Left kidney (tissue), 2 donors: ENCODE results near the gene PLEKHG4B. TPM values are rescaled to one million over a fixed set of nuclear protein-coding genes. Genes with fewer than 3 reads are reported as not detected.
"Not testable (repeated sequence)": the region's sequence is repeated elsewhere in the genome, so short reads cannot be mapped to it uniquely, and the experiment has no call there.

ENCODE experiments used
- DNase-seq: peaks from one replicate; pipeline ENCODE4 v3.0.0-alpha.2; 2013
- polyA plus RNA-seq: library from polyadenylated mRNA; unstranded; fragments of 120-200 nt; gene quantifications from one replicate; pipeline ENCODE4 v1.2.1, GENCODE V29; 2013; ENCODE audit not compliant: insufficient read length

Gene PLEKHG4B
- polyA plus RNA-seq, 1 donor: 15.0 TPM

GRCh38 chr5:94113-94892 is 2.3 kb downstream of the PLEKHG4B start:
- DNase-seq: no peak

GRCh38 chr5:95241-95980 is 3.4 kb downstream of the PLEKHG4B start:
- no peak for DNase-seq

- no peak for DNase-seq
Measured at GRCh38 chr5:96976-97660, 5.2 kb downstream of the PLEKHG4B start.

DNA sequence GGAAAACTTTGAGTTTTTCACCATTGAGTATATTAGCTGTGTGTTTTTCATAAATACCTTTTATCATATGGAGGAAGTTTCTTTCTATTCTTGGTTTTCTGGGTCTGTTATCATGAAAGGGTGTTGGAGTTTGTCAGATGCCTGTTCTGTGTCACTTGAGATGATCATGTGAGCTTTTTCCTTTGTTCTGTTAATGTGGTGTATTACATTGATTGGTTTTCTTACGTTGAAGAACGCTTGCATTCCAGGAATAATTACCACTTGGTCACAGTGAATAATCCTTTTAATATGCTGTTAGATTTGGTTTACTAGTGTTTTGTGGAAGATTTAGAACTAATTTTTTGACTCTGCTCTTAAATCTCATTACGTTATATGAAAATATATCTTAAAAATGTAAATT is 7.8 kb downstream of the PLEKHG4B start:
- no peak for DNase-seq

- DNase-seq: no peak
Measured at GRCh38 chr5:102411-103043, 10.6 kb downstream of the PLEKHG4B start.

GRCh38 chr5:104106-104505 is 12.1 kb downstream of the PLEKHG4B start:
- DNase-seq: not testable (repeated sequence)

- no peak for DNase-seq
Measured at GRCh38 chr5:104778-105296, 12.9 kb downstream of the PLEKHG4B start.

GRCh38 chr5:105504-106070 is 13.6 kb downstream of the PLEKHG4B start:
- no peak for DNase-seq

GRCh38 chr5:106587-106986 is 14.6 kb downstream of the PLEKHG4B start:
- DNase-seq: no peak

- no peak for DNase-seq
Measured at GRCh38 chr5:107526-107925, 15.6 kb downstream of the PLEKHG4B start.

- no peak for DNase-seq
Measured at GRCh38 chr5:109826-110225, 17.9 kb downstream of the PLEKHG4B start.

DNA sequence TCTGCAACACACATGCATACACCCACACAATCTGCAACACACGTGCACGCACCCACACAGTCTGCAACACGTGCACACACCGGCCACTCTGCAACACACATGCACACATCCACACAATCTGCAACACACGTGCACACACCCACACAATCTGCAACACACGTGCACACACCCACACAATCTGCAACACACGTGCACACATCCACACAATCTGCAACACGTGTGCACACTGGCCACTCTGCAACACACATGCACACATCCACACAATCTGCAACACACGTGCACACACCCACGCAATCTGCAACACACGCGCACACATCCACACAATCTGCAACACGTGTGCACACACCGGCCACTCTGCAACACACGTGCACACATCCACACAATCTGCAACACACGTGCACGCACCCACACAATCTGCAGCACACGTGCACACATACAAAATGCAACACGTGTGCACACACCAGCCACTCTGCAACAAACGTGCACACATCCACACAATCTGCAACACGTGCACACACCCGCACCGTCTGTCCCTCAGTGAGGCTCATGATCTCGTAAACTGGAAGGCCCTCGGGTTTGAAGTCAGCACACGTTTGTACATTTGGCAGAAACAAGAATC is 18.4 kb downstream of the PLEKHG4B start:
- DNase-seq: no peak

- DNase-seq: no peak
Measured at GRCh38 chr5:111171-111570, 19.2 kb downstream of the PLEKHG4B start.

GRCh38 chr5:119486-120097 is 27.6 kb downstream of the PLEKHG4B start:
- no peak for DNase-seq

DNA sequence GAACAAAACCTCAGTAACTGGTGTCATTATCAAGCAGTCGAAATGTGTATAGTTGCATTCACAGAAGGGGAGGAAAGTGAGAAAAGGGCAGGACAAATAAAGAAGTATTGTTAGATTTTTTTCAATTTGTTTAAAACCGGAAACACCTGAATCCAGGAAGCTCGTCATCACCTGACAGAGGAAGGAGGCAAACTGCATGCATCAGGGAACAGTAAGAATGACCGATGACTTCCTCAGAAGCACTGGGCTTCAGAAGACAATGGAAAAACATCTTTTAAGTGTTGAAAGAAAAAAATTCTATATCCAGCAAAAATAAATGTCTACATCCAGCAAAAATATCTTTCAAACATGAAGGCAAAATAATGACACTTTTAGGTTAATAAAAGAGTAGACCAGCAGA is 29.5 kb downstream of the PLEKHG4B start:
- DNase-seq: no peak

DNA sequence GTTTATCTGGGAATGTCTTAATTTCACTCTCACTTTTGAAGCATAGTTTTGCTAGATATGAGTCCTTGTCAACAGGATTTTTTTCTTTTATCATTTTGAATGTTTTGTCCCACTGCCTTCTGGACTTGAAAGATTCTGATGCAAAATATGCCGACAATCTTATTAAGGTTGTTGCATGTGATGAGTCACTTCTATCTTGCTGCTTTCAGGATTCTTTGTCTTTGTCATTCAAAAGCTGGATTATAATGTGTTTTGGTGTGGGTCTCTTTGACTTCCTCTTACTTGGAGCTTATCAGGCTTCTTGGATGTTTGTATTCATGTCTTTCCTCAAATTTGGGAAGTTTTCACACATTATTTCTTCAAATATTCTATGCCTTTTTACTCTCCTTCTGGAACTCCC is 33.8 kb downstream of the PLEKHG4B start:
- no peak for DNase-seq

DNA sequence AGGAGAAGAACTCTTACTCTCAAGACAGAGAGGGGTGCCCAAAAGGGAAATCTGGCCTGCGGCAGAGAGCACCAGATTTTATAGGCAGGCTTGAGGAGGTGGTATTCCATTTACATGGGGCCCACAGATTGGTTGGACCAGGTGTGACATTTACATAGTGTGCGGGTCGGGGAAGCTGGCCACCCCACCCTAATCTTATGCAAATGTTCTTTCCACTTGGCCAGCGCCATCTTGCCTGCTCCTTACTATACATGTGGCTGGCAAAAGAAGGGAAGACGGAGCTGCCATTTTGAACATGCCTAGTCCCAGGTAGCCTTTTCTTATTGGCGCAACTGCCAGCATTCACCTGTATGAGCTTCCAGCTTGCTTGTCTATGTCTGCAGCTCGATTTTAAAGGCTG is 34.8 kb downstream of the PLEKHG4B start:
- DNase-seq: no peak

DNA sequence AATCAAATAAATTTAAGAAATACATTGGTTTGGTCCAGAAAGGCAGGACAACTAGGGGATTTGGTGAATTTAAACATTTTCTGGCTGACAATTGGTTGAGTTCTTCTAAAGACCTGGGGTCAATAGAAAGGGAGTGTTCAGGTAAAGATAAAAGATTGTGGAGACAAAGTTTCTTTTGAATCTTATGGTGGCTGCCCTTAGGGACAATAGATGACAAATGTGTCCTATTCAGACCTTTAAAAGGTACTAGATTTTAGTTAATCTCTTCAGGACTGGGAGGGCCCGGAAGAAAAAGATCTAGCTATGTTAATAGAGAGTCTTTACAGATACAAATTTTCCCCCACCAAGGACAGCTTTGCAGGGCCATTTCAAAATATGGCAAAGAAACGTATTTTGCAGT is 35.9 kb downstream of the PLEKHG4B start:
- DNase-seq: no peak

DNA sequence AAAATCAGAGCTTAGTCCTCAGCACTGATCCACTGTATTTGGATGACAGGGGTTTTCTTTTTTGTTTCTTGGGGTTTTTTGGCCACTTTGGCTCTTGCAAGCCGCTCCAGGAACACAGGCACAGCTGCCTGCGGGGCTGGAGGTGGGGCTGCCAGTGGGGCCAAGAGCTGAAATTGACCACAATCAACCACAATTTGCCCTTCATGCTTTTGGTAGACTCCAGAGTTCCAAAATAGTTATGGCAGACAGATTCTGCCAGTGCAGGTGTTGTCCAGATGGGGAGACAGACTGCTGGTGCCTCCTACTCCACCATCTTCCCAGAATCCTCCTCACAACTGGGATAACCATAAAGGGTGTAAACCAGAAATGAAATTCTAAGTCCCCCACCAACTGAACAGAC is 36.5 kb downstream of the PLEKHG4B start:
- no peak for DNase-seq

DNA sequence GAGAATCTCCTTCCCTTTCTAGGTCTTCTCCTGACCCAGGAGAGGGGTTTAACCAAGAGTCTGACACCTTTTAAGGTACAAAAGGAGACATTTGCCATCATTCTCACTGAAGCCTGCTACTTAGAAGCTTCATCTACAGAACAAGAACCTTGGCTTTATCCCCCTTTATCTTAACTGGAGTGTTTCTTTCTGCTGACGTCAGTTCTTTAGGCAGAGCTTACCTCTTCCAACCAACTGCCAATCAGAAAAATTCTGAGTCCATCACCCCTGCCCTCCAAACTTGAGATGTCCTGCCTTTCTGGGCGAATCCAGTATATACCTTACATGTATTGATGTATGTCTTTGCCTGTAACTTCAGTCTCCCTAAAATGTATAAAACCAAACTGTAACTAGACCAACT is 37.2 kb downstream of the PLEKHG4B start:
- no peak for DNase-seq

DNA sequence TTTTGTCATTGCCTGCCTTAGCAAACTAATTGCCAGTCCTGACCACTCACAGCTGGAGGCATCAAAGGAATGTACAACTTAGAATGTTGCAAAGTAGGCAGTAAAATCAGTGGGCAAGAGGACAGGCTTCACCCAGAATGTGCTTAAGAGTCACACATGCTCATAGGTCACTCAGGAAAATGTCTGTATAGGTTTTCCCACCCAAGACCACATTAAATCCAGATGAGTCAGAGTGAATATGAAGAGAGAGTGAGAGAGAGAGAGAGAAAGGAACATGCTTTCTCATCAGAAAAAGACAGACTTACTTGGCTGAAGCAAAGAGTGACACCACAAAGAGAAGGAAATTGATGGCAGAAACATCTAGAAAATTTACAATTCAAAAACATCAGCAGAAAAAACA is 37.9 kb downstream of the PLEKHG4B start:
- no peak for DNase-seq
